Measurements from ENCODE around the gene EPHA6.

DNA sequence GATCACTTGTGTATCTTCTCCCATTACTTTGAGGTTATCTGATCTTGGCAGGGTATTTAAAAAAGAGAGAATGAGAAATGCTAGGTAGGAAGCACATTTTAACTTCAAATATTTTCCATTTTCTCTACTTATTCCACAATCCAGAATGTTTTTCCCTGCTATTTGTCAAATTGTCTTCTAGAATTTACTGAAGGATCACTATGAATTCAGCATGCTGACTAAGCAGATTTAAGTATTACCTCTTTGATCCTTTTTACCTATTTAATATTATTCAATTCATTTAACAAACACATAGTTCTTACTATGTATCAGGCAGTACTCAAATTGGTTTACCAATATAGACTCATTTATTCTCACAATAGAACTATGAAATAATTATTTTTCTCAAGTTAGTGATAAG lies 486.7 kb downstream of the EPHA6 start:
- no peak for TF ChIP-seq EZH2 (IDR thresholded peaks at IDR 0.05; ENCODE audit: borderline replicate concordance, insufficient read depth, low read depth, low read length, poor library complexity, severe bottlenecking)
- TF ChIP-seq, protein P1, sequence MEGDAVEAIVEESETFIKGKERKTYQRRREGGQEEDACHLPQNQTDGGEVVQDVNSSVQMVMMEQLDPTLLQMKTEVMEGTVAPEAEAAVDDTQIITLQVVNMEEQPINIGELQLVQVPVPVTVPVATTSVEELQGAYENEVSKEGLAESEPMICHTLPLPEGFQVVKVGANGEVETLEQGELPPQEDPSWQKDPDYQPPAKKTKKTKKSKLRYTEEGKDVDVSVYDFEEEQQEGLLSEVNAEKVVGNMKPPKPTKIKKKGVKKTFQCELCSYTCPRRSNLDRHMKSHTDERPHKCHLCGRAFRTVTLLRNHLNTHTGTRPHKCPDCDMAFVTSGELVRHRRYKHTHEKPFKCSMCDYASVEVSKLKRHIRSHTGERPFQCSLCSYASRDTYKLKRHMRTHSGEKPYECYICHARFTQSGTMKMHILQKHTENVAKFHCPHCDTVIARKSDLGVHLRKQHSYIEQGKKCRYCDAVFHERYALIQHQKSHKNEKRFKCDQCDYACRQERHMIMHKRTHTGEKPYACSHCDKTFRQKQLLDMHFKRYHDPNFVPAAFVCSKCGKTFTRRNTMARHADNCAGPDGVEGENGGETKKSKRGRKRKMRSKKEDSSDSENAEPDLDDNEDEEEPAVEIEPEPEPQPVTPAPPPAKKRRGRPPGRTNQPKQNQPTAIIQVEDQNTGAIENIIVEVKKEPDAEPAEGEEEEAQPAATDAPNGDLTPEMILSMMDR (IDR thresholded peaks at IDR 0.05): no peak

All from B cell (primary cell).